Vagina (tissue), 2 donors: ENCODE results near the gene CNOT6. TPM values are rescaled to one million over a fixed set of nuclear protein-coding genes. Genes with fewer than 3 reads are reported as not detected.

ENCODE experiments used
- DNase-seq, 2 donors: peaks; one replicate each; pipeline ENCODE4 v3.0.0-alpha.2; 2017; ENCODE audit errors: extremely low spot score in 2 of 2
- H3K27ac ChIP-seq: fragments of 200-600 bp; sonication (generic); one replicate; pipeline ENCODE4 v1.5.1; 2019
- H3K27me3 ChIP-seq: fragments of 200-600 bp; sonication (generic); one replicate; pipeline ENCODE4 v1.5.1; 2019
- H3K36me3 ChIP-seq, 2 donors: fragments of 200-600 bp; sonication (generic); one replicate each; pipeline ENCODE4 v1.5.1; 2017 to 2019
- H3K4me1 ChIP-seq: fragments of 200-600 bp; sonication (generic); one replicate; pipeline ENCODE4 v1.5.1; 2019
- H3K4me3 ChIP-seq, 2 donors: fragments of 200-600 bp; sonication (generic); 1 replicate in 1 of 2; 2 replicates in 1 of 2; pipeline ENCODE4 v1.5.1; 2016 to 2019
- H3K9me3 ChIP-seq: fragments of 200-600 bp; sonication (generic); one replicate; pipeline ENCODE4 v1.5.1; 2019
- POLR2A ChIP-seq, 2 donors: fragments of 450-650 bp; IDR thresholded peaks; one replicate each; pipeline ENCODE4 v1.6.1; 2017; ENCODE audit warnings: antibody characterized with exemption in 2 of 2, mild to moderate bottlenecking in 2 of 2, moderate library complexity in 2 of 2
- POLR2AphosphoS5 ChIP-seq, 2 donors: sonication (generic); formaldehyde crosslinking; IDR thresholded peaks; one replicate each; pipeline ENCODE4 v1.9.0; 2017; ENCODE audit warnings: antibody characterized with exemption in 2 of 2, mild to moderate bottlenecking in 2 of 2, low read depth in 1 of 2; ENCODE audit not compliant: insufficient read depth in 1 of 2
- intact Hi-C: fragments of 100-400 bp; cut with DNase I; formaldehyde crosslinking; loops from one replicate; pipeline ENCODE4 v1.15.1; 2023
- total RNA-seq: library from RNA; depleted of rRNA; stranded (reverse); fragments of >200 nt; gene quantifications from one replicate; pipeline ENCODE4 v1.2.3, GENCODE V29; 2016
- TF ChIP-seq, protein P1 (sequence below), 3 experiments: fragments of 450-650 bp in 2 of 3; fragments of 200-600 bp in 1 of 3; sonication (generic) in 1 of 3; IDR thresholded peaks; one replicate each; pipeline ENCODE4 v1.5.1; 2017 to 2019; ENCODE audit warnings: antibody characterized with exemption in 3 of 3, mild to moderate bottlenecking in 2 of 3, moderate library complexity in 2 of 3

The CNOT6 gene
- total RNA-seq, 1 donor from 2014 or later, result 21.4 TPM

GRCh38 chr5:180590543-180591310, 96.5 kb downstream of the CNOT6 start:
- no peak for DNase-seq
- H3K4me1 ChIP-seq, result peaks cover 19% of the 10 kb centered on the region
- no peaks in the 10 kb centered on the region for H3K9me3 ChIP-seq
- H3K36me3 ChIP-seq, result no peaks in the 10 kb centered on the region
- H3K27me3 ChIP-seq, result peaks cover 6% of the 10 kb centered on the region
- peak overlapping the region in 1 of 2 donors; percentile 31 for H3K4me3 ChIP-seq
- H3K27ac ChIP-seq, result no peak overlapping the region
- intact Hi-C loops, result no loop called here
- TF ChIP-seq, protein P1, sequence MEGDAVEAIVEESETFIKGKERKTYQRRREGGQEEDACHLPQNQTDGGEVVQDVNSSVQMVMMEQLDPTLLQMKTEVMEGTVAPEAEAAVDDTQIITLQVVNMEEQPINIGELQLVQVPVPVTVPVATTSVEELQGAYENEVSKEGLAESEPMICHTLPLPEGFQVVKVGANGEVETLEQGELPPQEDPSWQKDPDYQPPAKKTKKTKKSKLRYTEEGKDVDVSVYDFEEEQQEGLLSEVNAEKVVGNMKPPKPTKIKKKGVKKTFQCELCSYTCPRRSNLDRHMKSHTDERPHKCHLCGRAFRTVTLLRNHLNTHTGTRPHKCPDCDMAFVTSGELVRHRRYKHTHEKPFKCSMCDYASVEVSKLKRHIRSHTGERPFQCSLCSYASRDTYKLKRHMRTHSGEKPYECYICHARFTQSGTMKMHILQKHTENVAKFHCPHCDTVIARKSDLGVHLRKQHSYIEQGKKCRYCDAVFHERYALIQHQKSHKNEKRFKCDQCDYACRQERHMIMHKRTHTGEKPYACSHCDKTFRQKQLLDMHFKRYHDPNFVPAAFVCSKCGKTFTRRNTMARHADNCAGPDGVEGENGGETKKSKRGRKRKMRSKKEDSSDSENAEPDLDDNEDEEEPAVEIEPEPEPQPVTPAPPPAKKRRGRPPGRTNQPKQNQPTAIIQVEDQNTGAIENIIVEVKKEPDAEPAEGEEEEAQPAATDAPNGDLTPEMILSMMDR (IDR thresholded peaks at IDR 0.05), result no peak
- TF ChIP-seq POLR2A (IDR thresholded peaks at IDR 0.05) (no peak), POLR2AphosphoS5 (IDR thresholded peaks at IDR 0.05; ENCODE audit: insufficient read depth in 1 of 2, low read depth in 1 of 2) (no peak)

- H3K4me1 ChIP-seq, result peaks cover 19% of the 10 kb centered on the region
- no peak for DNase-seq
- peaks cover 6% of the 10 kb centered on the region for H3K27me3 ChIP-seq
- H3K4me3 ChIP-seq, result peak within 1 kb of the TSS in 1 of 2 donors; percentile 31
- no peaks in the 10 kb centered on the region for H3K36me3 ChIP-seq
- TF ChIP-seq POLR2A (IDR thresholded peaks at IDR 0.05) (no peak), POLR2AphosphoS5 (IDR thresholded peaks at IDR 0.05; ENCODE audit: insufficient read depth in 1 of 2, low read depth in 1 of 2) (no peak)
- TF ChIP-seq, protein P1 (IDR thresholded peaks at IDR 0.05), result no peak
- H3K9me3 ChIP-seq, result no peaks in the 10 kb centered on the region
- no peak within 1 kb of the TSS for H3K27ac ChIP-seq
- intact Hi-C loops, result no loop called here
These were observed 97.2 kb downstream of the CNOT6 start, which contains the start of gene SCGB3A1 for GRCh38 chr5:180591311-180591887. Gene SCGB3A1, minus strand, starts transcription at chr5:180591499. Its CDS starts 37 bp downstream, at chr5:180591462.

GRCh38 chr5:180592176-180592575, 98.0 kb downstream of the CNOT6 start:
- DNase-seq, result no peak
- H3K4me1 ChIP-seq, result peaks cover 19% of the 10 kb centered on the region
- no peaks in the 10 kb centered on the region for H3K36me3 ChIP-seq
- peaks cover 6% of the 10 kb centered on the region for H3K27me3 ChIP-seq
- TF ChIP-seq POLR2A (IDR thresholded peaks at IDR 0.05) (no peak), POLR2AphosphoS5 (IDR thresholded peaks at IDR 0.05; ENCODE audit: insufficient read depth in 1 of 2, low read depth in 1 of 2) (no peak)
- TF ChIP-seq, protein P1 (IDR thresholded peaks at IDR 0.05), result no peak
- intact Hi-C loops, result no loop called here
- H3K9me3 ChIP-seq, result no peaks in the 10 kb centered on the region
- no peak overlapping the region for H3K27ac ChIP-seq
- no peak overlapping the region for H3K4me3 ChIP-seq

- H3K27ac ChIP-seq, result no peak overlapping the region
- peak in 1 of 2 donors; percentile 49 for DNase-seq
- peaks cover 6% of the 10 kb centered on the region for H3K27me3 ChIP-seq
- peaks cover 19% of the 10 kb centered on the region for H3K4me1 ChIP-seq
- TF ChIP-seq, protein P1 (IDR thresholded peaks at IDR 0.05), result no peak
- no peak for TF ChIP-seq POLR2A (IDR thresholded peaks at IDR 0.05)
- no peak for TF ChIP-seq POLR2AphosphoS5 (IDR thresholded peaks at IDR 0.05; ENCODE audit: insufficient read depth in 1 of 2, low read depth in 1 of 2)
- H3K36me3 ChIP-seq, result no peaks in the 10 kb centered on the region
- no peak overlapping the region for H3K4me3 ChIP-seq
- H3K9me3 ChIP-seq, result no peaks in the 10 kb centered on the region
- intact Hi-C loops, result no loop called here
These were observed 99.4 kb downstream of the CNOT6 start for GRCh38 chr5:180593446-180594206.
